ENCODE data around the gene NSRP1.
"Not testable (repeated sequence)": the region's sequence is repeated elsewhere in the genome, so short reads cannot be mapped to it uniquely, and the experiment has no call there.

NSRP1 gene

DNA sequence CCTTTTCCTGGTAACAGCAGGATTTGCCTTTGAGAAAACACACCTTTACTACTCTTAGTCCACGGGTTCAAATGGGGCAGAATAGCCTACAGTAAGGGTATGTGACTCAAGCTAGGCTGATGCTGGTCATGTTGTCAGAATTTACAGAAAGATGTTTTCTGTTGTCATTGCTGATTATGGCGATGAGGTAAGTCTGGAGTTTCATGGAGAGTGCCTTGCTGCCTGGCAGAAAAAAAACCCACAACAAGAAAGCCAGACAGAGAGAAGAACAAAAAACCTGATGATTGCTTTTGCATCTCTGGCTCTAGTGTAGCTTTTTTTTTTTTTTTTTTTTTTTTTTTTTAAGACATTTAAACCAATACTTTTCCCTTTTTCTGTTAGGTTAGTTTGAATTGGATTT lies 71.0 kb downstream of the NSRP1 start:
- DNase-seq (ENCODE audit: low read depth, low spot score): no peak

DNA sequence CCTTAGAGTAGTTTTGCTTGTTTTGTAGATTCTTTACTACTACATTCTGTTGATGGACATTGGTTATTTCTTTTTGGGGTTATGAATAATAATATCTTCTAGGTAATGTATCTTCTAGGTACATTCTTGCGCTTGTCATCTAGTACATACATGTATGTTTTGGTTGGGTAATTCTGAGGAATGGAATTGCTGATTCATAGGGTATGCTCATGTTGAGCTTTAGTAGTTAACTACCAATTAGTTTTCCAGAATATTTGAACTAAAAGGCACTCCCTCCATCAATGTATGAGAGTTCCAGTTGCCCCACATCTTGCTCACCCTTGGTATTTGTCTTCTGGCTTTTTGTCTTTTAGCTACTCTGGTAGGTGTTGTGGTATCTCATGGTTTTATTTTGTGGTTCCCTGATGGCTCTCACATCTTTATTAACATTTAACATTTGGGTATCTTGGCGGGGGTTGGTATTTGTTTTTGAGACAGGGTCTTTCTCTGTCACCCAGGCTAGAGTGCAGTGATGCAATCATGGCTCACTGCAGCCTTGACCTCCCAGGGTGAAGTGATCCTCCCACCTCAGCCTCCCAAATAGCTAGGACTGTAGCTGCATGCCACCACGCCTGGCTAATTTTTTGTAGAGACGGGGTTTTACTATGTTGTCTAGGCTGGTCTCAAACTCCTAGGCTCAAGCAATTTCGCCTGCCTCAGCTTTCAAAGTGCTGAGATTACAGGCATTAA lies 71.8 kb downstream of the NSRP1 start:
- DNase-seq (ENCODE audit: low read depth, low spot score): no peak

DNA sequence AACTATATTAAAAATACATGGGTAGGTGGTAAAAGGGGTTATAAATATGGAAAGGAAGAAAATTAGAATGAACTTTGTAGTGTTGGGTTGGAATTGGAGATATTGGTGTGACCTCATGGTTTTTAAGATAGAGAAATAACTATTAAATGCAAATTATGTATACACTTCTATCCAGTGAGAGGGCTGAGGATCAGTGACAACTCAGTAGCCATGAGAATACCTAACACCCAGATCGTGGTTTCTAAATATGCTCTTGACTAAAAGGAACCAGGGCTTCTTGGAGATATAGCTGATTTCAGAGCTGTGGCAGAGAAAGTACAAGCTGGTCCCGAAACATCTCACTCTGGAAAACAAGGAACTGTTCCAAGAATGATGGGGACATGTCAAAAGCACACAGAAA lies 74.5 kb downstream of the NSRP1 start:
- DNase-seq (ENCODE audit: low read depth, low spot score): no peak

DNA sequence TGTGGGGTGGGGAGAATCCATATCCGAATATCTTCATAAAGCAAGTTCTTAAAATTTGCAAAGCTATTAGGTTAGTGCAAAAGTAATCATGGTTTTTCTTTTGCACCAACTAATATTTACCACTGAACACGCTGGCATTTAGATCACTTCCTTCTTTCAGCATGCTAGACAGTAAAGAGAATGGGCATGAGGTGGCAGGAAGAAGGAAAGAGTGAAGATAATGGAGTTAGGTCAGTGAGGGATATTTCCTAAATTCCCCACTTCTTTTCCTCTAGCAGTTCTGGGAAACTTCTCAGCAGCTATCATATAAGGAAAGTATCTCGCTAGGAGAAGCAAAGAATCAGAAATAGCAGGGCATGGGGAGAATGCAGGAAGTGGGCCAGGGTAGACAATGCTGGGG lies 79.9 kb downstream of the NSRP1 start:
- DNase-seq (ENCODE audit: low read depth, low spot score): no peak

DNA sequence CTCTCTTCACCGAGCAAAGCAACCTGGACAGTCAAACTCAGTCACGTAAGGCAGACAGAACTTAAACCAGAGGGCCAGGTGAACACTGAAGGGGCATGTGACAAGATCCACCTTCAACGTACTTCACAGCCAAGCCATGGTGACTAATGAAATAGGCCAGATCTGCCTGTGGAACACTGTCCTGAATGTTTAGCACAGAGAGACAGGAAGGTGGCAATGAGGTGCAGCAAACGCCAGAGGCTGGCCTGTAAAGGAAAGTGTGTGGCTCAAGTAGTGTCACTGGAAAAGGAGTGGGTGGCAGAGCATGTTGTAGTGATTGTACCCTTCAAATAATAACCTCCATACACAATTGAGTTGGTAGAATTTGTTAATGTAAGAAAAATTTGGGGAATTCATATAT lies 80.8 kb downstream of the NSRP1 start:
- no peak for DNase-seq (ENCODE audit: low read depth, low spot score)

DNA sequence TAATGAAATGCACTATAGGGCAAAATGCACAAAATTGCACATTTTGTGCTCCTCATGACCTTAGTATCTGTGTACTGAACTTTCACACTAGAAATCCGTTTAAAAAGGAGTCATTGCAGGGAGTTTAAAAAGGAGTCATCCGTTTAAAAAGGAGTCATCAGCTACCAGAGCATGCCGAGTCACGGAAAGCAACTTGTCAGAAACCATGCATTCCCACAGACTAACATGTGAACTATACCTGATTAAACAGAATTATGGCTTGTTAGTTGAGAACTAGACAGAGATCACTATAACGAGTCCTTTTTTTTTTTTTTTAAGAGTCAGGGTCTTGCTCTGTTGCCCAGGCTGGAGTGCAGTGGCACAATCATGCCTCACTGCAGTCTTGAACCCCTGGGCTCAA lies 83.0 kb downstream of the NSRP1 start:
- no peak for DNase-seq (ENCODE audit: low read depth, low spot score)

DNA sequence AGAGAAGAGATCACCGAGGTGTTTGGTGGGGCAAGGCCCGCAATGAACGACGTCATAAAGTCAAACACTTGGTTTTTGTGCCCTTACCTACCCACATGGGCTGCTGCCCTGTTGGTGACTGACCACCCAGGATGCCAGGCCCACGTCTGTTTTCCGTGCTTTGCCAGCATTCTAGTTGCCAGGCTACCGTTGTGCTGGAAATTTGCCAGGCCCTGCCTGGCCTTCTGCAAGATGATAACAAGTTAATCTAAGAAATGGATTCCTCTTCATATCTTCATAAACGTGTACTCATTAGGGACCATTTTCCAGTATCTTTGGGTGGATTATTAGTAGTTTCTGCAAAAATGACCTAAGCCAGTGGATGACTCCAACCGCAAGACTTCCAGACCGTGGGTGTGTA lies 83.5 kb downstream of the NSRP1 start:
- no peak for DNase-seq (ENCODE audit: low read depth, low spot score)

DNA sequence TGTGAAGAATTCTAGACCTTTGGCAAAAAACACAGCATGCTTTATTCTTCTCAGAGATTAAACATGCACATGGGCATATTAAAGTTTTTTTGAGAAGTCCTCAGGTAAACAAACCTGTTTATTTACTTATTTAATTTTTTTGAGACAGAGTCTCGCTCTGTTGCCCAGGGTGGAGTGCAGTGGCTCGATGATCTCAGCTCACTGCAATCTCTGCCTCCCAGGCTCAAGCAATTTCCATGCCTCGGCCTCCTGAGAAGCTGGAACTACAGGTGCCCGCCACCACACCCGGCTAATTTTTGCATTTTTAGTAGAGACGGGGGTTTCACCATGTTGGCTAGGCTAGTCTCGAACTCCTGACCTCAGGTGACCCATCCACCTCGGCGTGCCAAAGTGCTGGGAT lies 84.0 kb downstream of the NSRP1 start:
- DNase-seq (ENCODE audit: low read depth, low spot score): not testable (repeated sequence)

DNA sequence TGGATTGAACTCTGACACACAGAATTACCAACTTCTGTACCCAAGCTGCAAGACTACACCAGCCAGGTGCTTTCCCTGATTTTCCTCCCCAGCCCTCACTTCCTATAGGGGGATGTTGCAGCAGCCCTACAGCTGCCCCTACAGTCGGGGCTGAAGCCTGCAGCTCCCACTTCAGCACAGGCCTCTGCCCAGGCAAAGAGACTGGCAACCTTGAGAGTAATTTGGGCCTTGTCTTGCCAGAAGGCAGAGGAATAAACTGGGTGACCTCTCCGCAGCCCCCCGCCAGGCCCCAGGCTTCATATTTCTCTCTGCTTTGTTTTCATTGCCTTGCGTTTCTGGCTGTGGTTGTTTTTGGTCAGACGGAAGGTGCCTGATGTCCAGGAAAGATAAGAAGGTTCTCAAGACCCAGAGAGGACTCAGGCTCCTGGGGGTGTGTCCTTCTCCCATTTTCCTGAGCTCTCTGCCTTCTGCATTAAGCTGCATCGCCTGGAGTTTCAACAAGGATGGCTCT lies 86.9 kb downstream of the NSRP1 start:
- DNase-seq (ENCODE audit: low read depth, low spot score): peak; percentile 38

DNA sequence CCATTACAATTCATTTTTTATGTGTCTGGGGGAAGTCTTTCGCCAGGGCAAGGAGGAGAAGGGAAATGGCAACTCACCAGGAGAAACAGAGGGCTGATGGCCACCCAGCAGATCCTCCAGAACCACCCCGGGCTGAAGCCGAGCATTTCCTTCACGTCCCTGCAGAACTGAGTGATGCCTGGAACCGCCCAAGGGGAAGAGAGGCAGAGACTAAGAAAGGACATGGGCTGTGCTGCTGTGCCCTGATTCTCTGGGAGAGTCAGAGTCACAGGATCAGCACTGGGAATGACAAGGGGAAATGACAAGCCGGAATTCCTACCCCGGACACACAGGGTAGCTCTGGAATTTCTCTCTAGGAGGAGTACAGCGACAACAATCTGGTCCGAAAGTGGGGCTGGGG lies 91.0 kb downstream of the NSRP1 start:
- no peak for DNase-seq (ENCODE audit: low read depth, low spot score)

DNA sequence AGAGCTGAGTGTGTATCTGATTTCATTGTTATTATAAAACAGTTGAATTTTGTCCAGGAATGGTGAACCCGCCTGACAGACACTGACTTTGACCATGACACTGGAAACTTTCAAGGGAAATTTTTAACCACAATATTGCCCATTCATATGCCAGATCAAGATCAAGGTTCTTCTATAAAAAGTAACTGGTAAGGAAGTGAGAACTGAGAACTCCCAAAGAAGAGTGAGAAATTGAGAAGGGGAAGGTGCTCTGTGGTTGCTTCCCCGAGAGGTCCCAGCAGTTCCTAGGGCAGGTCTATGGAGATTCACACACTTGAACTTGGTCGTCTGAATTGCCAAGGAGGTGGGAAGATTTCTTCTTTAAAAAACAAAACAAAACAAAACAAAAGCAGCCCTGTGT lies 91.6 kb downstream of the NSRP1 start:
- DNase-seq (ENCODE audit: low read depth, low spot score): no peak

DNA sequence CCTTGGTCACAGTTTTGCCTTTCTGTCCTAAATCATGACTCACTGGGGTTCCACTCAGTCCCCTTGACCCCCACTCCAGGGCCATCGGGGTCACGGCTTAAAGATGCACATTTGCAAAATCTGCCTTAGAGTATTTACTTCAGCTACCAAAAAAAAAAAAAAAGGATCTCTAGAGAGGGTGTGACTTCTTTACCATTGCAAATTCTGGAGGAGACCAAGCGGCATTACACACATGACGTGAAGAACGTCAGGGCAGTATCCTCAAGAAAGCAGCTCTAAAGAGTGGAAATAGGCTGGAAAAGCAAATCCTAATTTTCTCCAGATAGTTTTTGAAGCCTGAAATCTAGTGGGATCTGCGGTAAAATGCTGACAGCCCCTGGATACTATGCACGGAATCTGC lies 93.3 kb downstream of the NSRP1 start:
- no peak for DNase-seq (ENCODE audit: low read depth, low spot score)

DNA sequence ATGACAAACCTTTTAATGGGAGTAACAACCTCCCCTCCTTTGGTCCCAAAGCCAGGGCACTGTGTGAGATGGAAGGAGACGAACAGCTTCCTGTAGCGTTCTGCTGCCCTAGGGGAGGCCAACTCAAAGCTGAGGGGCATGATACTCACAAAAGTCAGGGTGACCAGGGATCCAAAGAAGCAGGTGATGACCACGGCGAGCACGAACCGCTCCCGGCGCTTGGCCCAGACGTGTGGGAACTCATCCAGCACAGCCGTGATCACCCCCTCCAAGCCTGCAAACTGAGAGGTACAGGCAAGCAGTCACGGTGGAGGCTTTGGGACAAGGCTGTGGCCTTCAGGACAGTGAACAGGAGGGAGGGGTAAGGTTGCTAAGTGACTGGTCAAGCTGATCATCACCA lies 93.8 kb downstream of the NSRP1 start:
- no peak for DNase-seq (ENCODE audit: low read depth, low spot score)

DNA sequence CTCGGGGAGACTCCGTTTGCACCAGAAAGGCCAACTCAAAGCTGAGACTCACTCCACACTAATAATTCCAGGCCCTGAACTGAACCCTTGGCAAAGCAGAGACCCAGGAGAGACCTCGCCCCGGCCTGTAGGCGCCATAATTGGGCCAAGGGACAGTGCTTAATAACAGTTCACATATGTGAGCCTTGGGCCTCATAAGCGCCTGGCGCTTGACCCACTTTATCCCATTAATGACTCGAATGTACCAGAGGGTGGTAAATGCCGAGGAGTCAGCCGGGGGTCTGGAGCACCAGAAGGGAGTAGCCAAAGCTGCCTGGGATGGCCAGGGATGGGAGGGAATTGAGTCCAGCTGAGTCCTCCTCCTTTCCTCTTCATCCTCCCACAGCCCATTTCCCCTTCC lies 94.3 kb downstream of the NSRP1 start:
- no peak for DNase-seq (ENCODE audit: low read depth, low spot score)

DNA sequence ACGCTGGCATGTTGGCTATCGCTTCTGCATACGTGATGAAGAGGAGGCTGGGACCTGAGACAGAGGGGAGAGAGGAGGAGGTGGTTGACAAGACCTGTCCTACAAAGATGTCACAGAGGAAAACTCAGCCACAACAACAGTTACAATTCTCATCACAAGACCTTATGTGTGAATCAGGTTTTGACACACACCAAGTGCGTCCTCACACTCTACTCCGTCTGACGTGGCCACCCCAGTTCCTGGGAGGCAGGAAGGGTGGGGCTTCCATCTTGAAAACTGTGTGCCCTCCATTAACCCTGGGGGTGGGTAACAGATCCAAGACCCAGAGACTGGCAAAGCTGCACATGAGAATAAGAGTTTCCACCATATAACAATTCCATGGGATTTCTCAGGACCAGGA lies 94.8 kb downstream of the NSRP1 start:
- DNase-seq (ENCODE audit: low read depth, low spot score): no peak

DNA sequence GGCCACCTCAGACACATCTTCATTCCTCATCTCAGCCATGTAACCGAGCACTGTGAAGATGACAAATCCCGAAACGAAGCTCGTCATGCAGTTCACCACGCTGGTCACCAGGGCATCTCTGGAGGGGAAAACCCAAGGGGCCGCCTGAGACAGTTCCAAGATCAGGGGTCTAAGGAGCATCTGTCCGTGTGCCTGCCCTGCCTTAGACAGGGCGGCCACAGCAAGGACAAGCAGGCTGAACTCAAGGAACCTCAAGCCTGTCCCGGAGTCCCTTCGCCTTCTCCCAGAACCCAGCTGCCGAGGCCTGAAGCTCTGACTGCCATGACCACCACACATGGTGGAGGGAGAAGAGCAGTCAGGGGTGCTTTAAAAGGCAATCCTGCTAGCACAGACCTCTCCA lies 96.1 kb downstream of the NSRP1 start:
- no peak for DNase-seq (ENCODE audit: low read depth, low spot score)

DNA sequence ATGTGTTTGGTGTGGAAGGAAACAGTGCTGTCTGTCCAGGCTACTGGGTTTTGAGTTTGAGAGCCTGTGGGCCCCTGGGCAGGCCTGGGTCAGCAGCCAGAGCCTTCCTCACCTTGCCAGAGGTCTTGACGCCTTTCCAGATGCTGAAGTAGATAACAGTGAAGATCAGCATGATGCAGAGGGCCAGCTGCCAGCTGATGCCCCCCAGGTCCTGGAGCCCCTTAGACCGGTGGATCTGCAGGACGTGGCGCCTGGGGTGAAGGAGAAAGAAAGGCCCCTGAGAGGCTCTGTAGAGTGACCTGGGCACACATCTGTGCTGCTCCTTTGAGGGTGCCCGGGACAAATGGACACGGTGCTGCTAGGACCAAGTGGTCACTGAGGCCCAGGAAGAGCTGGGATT lies 100.4 kb downstream of the NSRP1 start:
- DNase-seq (ENCODE audit: low read depth, low spot score): no peak

DNA sequence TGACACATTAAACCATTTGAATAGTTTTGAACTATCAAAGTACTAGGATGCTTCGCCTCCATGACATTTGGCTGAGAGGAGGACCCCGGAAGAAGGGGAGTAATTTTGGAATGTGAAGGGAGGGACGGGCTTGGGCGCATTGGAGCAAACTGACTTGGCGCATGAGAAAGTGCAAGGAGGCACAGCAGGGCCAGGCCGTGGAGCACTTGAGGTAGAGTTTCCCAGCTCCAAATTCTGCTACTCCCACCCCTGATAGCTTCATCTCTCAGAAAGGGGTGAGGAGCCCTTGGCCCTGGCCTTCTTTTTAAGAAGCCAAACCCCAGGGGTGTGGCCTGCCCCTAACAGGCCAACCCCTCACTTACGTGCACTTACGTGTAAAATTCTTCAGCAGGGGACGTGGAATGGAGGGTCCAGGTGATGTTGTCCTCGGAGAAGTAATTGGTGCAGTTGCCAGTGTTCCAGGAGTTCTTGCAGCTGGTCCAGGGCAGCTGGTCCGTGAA lies 101.2 kb downstream of the NSRP1 start:
- no peak for DNase-seq (ENCODE audit: low read depth, low spot score)

DNA sequence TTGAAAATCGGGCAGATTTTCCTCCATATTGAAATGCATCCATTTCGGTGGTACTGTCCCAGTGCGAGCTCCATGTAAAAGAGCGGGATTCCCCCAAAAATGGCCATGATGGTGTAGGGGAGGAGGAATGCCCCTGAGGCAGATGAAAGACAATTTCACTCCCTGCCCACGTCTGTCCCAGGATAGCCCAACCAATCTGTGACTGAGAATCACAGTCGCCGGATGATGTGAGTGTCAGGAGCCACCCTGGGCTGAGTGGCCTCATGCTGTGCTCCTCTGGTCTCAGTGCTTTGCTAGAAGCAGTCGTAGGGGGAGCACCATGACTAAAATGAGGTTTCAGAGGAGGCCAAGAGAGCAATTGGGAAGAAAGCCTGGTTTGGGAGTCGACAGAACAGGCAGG lies 102.2 kb downstream of the NSRP1 start:
- no peak for DNase-seq (ENCODE audit: low read depth, low spot score)

DNA sequence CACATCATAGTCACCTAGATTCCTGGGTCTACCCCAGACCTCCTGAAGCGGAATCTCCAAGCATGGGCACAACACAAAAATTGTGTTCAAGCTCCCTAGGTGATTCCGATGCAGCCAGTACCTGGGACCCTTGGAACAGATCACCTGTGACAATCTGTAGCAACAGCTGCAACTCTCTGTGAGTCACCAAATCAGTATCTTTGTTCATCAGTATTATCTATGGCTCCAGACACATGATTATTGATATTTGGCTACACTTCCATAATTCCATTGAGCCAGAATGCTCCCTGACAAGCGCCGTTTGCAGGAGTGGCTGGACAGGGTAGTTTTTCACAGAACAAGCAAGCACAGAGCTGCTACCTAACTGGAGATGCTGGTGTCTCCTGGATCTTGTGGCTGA lies 102.7 kb downstream of the NSRP1 start:
- DNase-seq (ENCODE audit: low read depth, low spot score): no peak

DNA sequence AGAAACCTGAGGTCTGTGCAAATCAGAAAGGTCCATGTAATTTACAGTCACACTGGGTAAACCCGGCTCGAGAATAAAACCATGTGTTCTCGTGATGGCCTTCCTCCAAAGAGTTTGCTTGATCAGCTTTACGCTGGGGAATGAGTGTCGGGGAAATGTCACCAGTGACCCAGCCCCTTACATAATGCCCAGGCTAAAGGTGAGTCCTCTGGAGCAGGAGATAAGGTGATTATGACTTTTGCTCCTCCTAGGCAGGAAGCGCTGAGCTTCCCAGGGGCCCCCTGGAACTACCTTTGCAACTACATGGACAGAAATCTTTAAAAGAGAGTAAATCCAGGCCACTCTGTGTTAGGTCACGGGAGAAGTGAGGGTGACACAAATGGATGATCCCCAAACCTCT lies 103.2 kb downstream of the NSRP1 start:
- DNase-seq (ENCODE audit: low read depth, low spot score): no peak

DNA sequence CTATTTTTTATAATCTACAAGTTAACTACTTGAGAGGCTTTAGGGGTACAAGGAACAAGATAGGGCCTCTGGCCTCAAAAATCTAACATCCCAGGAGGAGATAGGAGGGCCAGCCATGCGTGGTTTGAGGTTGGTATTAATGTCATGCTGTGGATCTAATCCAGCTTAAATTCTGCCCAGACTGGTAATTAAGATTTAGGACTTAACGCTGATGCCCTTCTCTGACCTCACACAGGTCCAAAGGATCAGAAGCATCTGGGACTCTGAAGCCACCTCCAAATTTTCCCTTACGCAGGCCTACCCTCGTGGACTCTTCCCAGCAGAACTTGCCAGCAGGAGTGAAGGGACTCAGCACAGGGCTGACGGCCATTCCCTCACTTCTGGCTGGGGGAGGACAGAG lies 103.8 kb downstream of the NSRP1 start:
- DNase-seq (ENCODE audit: low read depth, low spot score): no peak

DNA sequence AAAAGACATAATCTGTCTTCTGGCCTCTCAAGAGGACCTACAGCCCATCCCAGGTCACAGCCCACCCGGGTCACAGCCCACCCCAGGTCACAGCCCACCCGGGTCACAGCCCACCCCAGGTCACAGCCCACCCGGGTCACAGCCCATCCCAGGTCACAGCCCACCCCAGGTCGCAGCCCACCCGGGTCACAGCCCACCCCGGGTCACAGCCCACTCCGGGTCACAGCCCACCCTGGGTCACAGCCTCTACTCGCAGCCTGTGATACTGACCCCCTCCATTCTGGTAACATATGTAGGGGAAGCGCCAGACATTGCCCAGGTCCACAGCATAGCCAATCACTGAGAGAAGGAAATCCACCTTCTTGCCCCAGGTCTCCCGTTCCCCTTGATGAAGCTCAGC lies 104.7 kb downstream of the NSRP1 start:
- DNase-seq (ENCODE audit: low read depth, low spot score): no peak

DNA sequence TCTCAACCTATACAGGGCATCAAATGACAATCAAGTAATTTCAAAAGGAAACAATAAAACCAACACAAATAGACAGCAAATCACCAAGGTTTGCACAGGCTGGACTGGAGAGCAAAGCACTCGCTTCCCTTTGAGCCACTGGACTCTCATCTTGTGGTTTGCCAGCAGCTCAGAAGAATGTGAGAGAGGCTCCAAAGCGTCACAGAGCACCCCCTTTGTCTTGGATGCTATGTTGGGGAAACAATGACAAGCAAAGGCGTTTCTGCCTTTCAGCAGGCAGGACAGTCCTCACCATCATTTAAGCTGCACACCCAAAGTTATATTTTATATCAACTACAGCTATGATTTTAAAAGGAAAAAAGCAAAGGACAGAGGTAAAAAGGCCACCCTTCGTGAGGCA lies 105.6 kb downstream of the NSRP1 start:
- DNase-seq (ENCODE audit: low read depth, low spot score): no peak
